H1 (cell line): ENCODE data around the gene METTL1. TPM values are rescaled to one million over a fixed set of nuclear protein-coding genes. Genes with fewer than 3 reads are reported as not detected.

Experiments
- CHD7 ChIP-seq: fragments of 300-600 bp; sonication (generic); IDR thresholded peaks from 2 replicates; pipeline ENCODE4 v1.7.1; 2012; ENCODE audit warnings: low read length, moderate library complexity, mild to moderate bottlenecking, inconsistent platforms; ENCODE audit not compliant: insufficient replicate concordance
- NANOG ChIP-seq: IDR thresholded peaks from 2 replicates; pipeline ENCODE4 v1.6.1; 2011; ENCODE audit warnings: low read length, low read depth, mild to moderate bottlenecking, inconsistent platforms; ENCODE audit not compliant: insufficient read depth, poor library complexity, severe bottlenecking
- RFX5 ChIP-seq: IDR thresholded peaks from 2 replicates; pipeline ENCODE4 v1.6.1; 2011; ENCODE audit warnings: low read depth, low read length, improper control_type of control experiment, borderline replicate concordance
- SIN3A ChIP-seq, 2 experiments: IDR thresholded peaks in 1 of 2; conservative IDR thresholded peaks in 1 of 2; 2 replicates each; pipeline ENCODE4 v1.6.1; 2011 to 2012; ENCODE audit warnings: low read length in 2 of 2, improper control_type of control experiment in 1 of 2, low read depth in 1 of 2, mild to moderate bottlenecking in 1 of 2
- SP2 ChIP-seq: IDR thresholded peaks from 2 replicates; pipeline ENCODE4 v1.6.1; 2012; ENCODE audit warnings: mild to moderate bottlenecking, low read length, inconsistent platforms
- SP4 ChIP-seq: IDR thresholded peaks from 2 replicates; pipeline ENCODE4 v1.6.1; 2012; ENCODE audit warnings: low read length, inconsistent platforms
- SRF ChIP-seq: IDR thresholded peaks from 2 replicates; pipeline ENCODE4 v1.6.1; 2011; ENCODE audit warnings: mild to moderate bottlenecking, low read depth, low read length, moderate library complexity
- polyA plus RNA-seq, 7 experiments: library from polyadenylated mRNA; depleted of rRNA in 3 of 7; stranded (reverse) in 5 of 7; unstranded in 2 of 7; fragments of >200 nt in 5 of 7; fragments of 200-250 nt in 2 of 7; gene quantifications; 1 replicate in 5 of 7; 2 replicates in 1 of 7; 4 replicates in 1 of 7; pipeline versions ENCODE4 v1.2.1 to v1.2.3, GENCODE V29; 2011 to 2013; ENCODE audit warnings: missing spikeins in 2 of 7, mixed read lengths in 2 of 7
- total RNA-seq: library from RNA; stranded (reverse); fragmentation: NEBNext Ultra II Directional; extraction: Animal tissue kit (Norgen Biotek cat#: 25700); gene quantifications from 2 replicates; pipeline ENCODE4 v1.2.1, GENCODE V29; 2021

The METTL1 gene
- total and polyA plus RNA-seq, 2 of the 8 experiments (the other 6 are each of a cell fraction or from before 2014, with no cell fraction given): 40.5 to 46.0 TPM

- TF ChIP-seq CHD7: no peak
- TF ChIP-seq SRF: no peak
- no peak for TF ChIP-seq SP4
- TF ChIP-seq SIN3A (conservative IDR thresholded peaks at IDR 0.05 in 1 of 2, IDR thresholded peaks at IDR 0.05 in 1 of 2; ENCODE audit: low read depth in 1 of 2, low read length in 2 of 2): no peak
- no peak for TF ChIP-seq SP2
- no peak for TF ChIP-seq RFX5
- no peak for TF ChIP-seq NANOG
Observed at GRCh38 chr12:57811028-57811755, 39.3 kb upstream of the METTL1 start (continued).
